GM18907 (cell line): ENCODE data around the gene TTLL10.

Source experiments
- ATAC-seq: cut with Tn5 transposase; IDR thresholded peaks from one replicate; pipeline ENCODE4 v1.9.1; 2021; ENCODE audit warnings: mild to moderate bottlenecking, moderate library complexity; ENCODE audit not compliant: unreplicated experiment

The TTLL10 gene

DNA sequence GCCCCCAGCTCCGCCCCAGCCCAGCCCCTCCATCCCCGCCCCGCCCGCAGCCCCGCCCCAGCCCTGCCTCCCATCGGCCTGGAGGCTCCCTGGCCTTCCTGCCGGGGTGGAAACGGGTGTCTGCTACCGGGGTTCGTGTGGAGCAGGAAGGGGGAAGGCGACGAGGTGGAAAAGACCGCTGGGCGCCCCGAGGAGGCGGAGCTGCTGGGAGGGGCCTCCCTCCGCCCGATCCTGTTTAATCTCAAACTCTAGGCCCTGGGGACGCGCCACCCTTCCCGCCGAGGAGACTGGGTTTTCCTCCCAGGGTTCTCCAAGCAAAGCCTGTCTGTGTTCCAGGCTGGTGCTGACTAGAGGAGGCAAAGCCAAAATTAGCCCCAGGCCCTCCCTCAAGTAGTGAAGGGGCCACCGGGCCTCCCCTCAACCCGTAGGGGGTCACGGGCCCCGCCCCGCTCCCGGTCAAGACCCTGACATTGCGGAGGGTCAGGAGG is 16.2 kb upstream of the TTLL10 start:
- no peak for ATAC-seq

DNA sequence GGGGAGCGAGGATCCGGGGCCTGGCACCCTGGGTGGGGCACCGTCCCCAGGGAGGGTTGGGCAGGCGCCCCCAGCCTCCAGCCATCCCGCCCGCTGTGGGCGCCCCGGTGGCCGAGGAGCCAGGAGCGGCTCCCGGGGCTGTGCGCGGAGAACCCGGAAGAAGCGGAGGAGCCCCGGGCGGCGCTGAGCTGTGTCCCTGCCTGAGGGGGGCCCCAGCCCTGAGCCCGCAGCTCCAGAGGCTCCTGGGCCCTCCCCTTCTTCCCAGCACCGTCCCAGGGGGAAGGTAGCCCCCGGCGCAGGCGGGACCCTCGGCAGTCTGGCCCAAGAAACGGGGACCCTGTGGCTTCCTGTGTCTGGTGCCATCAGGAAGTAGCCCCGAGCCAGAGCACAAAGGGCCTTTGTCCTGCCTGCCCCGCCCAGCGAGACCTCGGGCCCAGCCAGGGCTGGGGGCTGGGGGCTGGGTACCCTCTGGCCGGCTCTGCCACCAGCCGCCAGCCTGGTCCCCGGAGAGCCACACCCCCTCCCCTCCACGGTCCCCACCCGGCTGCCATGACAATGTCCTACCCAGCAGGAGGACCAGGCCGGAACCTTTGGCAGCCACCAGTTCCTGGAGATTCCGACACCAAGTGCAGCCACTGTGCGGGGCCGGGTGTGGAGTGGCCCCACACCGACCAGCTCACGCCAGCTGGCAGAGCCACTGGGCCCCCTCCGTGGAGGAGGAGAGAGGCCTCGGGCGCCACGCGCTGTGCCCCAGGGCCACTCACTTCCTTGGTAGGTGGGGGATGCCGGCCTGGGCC is 15.6 kb upstream of the TTLL10 start:
- ATAC-seq = no peak

DNA sequence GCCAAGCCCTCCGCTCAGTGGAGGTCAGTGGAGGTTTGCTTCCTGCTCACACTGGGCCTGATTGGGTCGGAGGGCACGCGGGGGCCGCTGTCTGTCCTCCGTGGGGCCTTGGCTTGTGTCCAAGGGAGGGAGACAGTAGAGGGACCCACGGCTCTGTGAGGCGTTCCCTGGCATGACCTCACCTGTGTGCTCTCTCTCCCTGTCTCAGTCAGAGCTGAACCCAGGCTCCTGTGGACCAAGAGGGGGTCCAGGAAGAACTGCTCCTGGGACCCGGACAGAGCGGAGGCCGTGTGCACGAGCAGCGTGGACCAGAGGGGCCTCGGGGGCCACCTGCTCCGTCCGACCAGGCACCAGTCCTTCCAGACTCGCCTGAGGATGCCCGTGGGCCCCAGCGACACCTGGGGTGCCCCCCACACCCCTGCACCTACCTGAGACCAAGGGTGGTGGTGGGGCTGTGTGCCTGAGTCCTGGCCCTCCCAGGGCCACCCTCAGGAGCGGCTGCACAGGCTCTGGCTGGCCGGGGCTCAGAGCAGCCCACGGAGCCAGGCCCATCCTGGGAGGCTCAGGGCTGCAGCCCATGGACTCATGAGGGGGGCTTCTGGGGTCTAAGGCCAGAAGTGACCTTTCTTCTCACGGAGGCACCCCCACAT is 13.3 kb upstream of the TTLL10 start:
- no peak for ATAC-seq

DNA sequence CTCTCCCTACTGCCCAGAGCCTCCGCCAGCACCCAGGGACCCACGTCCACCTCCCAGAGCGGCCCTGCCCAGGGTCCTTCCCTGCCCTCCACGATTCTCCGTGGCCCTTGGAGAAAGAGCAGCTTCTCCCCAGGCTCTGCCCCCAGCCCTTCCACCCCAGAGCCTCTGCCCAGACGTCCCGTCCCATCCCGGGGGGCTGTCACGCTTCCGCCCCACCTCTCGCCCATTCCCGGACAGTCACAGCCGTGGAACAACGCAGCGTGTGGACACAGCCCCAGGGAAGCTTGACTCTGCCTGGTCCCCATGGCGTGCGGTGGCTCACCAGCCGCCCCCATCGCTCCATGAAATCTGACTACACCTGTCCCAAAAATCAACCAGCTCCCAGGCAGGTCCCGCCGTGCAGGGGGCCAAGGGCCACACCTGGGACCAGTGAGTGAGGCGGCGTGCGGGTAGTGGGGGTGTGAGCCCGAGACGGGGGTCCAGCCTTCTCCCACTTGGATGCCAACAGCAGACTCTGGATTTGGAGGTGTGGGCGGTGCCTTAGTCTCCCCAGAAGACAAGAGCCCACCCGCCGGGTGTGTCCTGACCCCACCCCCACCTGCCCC is 12.5 kb upstream of the TTLL10 start:
- ATAC-seq = no peak

DNA sequence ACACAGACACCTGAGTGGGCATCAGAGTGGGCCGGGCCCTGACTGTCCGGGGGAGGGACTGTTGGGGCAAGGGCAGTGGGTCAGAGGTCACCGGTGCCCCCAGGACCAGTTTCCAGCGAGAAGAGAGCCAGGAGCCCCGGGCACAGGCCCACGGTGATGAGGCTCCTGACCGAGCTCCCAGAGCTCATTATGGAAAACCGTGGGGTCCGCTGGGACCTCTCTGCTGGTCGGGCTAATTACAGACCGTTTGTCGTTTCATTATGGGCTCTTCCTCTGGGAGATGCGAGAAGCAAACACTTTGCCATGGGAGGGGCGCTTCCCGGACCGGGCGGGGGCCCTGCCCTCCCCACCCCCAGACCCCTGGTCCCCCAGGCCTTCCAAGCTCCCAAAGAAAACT is 12.0 kb upstream of the TTLL10 start:
- no peak for ATAC-seq

DNA sequence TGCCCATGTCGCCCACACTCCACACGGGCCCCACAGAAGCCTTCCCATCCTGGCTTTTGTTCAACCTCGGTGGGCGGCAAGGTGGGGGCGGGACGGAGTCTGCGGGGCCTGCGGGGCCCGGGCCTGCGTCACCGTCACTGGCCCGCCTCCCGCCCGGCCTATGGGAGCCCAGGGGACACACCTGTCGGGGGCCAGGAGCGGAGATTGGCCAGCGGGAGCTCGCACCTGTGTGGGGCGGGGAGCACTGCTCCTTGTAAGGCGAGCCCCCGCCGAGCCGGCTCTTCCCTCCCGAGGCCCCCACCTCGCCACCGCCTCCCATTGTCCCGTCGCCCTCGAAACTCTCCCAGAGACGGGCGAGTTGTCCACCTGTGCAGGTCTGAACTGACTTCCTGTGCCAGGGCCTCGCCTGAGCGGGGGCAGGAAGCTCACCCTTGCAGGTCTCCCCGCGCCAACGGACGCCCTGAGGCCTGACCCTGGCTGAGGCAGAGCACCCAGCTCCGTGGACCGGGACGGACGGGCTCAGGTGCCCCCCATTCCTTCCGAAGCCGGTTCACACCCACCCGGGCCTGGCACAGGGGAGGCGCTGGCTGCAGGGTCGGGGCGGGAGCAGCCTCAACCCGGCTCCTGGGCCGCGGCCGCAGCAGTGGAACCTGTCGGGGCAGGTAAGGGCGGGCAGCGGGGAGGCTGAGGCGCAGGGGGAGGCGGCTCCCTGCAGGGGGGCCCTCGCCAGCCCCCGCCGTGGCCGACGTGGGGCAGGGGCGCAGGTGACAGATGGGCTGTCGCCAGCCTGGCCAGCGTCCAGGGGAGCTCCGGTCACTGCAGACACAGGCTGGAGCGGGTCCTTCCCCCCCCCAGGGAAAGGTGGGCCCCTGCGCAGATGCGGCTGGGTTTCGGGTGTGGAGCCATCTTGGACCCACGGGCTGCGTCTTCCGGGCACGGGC is 10.8 kb upstream of the TTLL10 start:
- ATAC-seq = no peak

DNA sequence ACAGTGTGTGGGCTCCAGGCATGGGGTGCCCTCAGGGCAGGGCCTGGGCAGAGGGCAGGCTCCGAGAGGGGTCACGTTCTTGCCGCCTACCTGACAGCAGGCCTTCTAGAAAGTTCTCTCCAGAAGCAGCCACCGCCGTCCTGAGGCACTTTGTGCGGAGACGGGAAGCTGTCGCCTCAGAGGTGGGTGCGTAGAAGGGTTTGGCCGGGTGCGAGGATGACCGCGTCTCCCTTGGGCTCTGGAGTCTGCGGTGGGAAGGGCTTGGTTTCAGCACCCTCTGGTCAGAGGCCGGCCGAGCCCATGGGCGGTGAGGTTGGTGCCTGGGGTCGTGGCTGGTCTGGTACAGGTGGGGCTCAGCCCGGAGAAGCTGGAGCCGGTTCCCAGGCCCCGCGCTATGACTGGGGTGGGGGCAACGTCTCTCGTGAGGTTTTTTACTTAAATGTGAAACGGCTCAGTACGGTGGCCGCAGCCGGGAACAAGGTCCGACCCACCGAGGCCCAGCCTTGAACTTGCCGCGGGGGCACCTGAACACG is 10.1 kb upstream of the TTLL10 start:
- no peak for ATAC-seq

DNA sequence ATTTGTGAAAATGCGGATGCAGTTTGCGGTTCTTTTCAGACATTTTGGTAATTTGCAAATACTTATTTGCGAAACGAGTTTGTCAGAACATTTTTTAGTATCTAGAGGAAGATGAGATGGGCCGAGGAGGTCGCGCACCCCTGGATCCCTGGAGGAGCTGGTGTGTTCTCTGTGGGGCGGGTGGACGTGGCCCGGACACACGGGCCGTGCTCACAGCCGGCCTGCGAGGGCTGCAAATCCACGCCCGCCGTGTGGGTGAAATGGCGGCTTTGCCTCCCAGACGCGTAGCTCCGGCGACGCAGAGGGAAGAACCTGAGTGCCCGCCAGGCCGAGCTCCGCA is 9.3 kb upstream of the TTLL10 start:
- ATAC-seq = no peak

DNA sequence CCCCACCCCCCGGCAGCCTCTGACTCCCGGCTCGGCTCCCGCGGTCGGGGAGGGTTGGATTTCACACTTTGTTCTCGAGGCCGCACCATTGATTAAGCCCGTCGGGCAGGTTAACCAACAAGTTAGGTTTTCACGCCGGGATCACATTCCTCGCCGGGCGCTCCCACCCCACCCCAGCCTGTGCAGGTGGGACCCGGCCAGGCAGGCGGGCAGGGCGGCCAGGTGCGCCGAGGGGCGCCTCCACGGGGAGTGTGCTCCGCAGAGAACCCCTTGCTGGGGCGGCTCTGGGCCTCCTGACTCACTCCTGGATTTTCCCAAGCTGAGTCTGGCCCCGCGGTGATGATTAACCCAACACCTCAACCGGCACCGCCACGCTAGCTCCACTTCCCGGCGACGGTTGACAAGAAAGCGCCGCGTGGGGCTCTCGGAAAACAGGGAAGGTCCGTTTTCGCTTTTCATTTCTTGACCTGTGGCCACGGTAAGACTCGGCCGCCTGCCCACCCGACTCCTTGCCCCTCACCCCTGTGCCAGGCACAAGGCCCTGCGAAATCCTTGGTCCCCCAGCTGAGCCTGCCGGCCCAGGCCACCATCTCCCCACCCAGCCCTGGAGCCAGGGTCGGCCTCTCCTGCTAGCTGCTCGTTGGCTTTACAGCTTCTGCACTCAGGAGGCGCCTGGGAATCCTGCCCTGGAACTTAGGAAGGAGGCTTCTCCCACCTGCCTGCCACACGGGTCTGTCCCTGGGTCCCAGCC is 8.8 kb upstream of the TTLL10 start:
- ATAC-seq = no peak

DNA sequence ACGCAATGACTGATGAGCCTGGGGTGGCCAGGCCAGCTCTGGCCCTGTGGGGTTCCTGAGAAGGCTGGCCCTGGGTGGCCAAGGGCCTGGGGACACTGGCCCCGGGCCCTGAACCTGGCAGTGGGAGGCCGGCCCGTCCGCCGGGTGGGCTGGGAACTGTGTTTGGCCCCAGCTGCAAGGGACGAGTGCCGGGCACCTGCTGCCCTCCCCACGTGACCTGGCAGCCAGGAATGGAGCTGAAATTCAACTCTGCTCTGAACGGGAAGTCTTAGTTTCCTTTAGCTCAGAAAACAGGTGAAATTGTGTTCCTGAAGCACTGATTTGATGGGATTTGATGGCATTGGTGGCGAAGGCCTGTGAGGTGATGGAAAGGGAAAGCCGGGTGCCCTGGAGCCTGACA is 8.2 kb upstream of the TTLL10 start:
- no peak for ATAC-seq

DNA sequence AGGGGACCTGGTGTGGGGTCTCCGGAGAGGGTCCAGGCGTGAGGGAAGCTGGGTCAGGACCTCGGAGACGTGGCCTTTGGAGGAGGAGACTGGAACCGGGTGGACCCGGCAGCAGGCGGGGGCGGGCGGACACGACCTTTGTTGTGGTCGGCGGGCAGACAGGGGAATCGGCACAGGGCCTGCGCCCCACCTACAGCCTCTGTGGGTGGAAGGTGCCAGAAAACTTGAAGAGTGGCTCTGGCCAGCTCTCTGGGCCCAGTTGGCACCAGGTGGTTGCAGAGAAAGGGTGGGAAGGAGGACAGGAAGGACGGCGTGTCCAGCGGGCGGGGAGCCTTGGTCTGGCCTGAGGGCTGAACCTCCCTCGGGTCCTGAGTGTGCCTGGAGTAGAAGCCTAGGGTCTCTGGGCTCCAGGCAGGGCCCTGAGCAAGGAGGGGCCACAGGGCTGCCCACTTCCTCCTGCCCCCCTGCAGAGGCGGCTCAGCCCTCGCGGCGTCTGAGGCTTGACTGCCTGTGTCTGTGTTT is 7.7 kb upstream of the TTLL10 start:
- ATAC-seq = no peak

DNA sequence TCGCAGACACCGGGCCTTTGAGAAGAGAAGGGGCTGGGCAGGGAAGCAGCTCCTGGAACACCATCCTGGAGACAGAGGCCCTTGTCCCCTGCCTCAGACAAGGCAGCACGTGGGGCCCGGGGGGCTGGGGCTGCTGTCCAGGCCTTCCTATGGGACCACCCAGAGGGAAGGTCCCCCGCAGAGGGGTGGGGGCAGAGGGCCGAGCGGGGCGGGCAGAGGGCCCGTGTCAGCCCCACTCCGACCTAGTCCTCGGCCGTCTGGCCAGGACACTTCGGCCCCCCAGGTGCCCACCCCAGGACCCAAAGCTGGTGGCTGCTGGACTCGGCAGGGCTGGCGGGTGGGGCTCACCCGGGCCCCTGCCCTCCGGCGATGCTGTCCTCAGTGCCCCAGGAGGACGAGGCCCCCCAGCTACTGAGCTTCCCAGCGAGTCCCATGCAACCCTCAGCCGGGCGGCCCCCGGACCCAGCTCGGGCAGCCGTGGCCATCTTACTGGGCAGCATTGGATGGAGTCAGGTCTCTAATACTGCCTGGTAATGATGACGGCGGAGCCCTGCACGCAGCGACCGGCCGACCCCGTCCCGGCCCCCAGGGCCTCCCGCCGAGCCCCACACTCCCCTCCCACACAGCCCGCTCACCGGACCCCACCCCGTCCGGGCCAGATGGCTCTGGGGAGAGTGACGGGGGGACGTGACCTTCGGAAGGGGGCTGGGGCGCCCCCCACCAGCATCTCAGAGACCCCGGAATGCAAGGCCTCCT is 6.9 kb upstream of the TTLL10 start:
- ATAC-seq = no peak

DNA sequence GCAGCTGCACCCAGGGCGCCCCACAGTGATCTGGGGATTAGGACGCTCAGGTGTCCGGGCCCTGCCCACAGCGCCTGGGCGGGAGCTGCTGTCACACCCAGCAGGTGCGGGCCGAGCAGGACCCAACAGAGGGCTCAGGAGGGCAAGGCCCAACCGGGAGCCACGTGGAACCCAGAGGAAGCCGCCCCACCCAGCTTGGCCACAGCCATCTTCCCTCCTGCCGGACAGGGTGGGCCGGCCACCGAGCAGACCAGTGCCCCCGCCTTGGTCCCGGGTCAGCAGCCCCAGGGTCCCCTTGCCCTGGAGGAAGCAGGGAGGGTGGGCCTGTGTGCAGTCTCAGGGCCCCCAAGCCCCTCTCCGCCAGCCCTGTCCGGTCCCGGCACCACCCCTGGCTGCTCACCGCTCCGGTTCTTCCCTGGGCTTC is 6.3 kb upstream of the TTLL10 start:
- no peak for ATAC-seq

DNA sequence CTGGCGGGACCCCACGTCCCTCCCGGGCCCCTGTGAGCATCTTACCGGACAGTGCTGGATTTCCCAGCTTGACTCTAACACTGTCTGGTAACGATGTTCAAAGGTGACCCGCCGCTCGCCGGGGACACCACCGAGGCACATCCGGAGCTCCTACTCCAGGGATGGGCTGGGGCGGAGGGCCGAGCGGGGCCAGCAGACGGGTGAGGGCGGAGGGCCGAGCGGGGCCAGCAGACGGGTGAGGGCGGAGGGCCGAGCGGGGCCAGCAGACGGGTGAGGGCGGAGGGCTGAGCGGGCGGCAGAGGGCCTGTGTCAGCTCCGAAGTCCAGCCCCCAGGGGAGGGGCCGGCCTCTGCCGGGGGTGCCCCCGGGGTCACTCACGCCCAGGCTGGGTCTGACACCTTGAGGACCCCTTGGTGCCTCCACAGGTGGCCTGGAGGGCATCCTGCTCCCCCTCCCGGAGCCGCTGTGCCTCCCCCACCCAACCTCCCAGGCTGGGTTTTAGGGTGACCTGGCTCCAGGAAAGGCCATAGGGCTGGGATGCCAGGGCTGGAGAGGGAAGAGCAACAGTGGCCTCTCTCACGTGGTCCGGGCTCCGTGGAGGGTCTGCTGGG is 5.7 kb upstream of the TTLL10 start:
- ATAC-seq = no peak

DNA sequence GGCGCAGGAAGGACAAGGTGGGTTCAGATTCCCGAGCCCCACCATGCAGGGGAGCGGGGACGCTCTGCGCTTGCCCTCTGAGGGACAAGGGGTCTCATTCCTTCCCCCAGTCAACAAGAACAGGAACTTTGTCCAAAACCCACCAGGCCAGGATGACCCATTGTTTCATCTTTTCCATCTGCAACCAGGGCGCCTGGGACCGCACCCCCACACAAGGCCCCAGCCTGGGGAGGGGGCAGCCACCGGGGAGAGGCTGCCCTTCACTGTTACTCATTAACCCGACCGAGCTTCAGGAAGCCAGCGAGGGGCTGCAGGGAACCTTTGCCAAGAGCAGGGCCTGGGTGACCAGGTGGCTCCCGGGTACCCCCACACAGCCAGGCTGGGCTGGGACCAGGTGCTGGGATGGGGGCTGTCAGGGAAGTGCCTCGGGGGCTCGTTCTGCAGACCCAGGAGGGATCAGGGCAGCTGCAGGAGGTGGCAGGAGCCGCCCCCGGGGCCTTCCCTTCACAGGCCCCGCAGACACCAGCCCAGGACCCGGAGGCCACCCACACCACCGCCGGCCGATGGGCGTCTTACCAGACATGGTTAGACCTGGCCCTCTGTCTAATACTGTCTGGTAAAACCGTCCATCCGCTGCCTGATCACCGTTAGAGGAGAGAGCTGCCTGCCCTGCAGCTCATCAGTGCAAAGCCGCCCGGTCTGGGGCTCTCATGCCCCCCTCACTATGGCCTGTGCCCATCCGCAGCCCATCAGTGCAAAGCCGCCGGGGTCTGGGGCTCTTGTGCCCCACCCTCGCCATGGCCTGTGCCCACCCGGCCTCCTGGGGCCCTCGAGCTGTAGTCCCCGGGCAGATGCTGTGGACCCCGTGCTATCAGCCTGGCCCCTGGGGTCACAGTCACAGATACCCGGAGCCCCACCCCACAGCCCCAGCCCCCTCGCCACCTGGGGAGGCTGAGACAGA is 4.9 kb upstream of the TTLL10 start:
- ATAC-seq = no peak

DNA sequence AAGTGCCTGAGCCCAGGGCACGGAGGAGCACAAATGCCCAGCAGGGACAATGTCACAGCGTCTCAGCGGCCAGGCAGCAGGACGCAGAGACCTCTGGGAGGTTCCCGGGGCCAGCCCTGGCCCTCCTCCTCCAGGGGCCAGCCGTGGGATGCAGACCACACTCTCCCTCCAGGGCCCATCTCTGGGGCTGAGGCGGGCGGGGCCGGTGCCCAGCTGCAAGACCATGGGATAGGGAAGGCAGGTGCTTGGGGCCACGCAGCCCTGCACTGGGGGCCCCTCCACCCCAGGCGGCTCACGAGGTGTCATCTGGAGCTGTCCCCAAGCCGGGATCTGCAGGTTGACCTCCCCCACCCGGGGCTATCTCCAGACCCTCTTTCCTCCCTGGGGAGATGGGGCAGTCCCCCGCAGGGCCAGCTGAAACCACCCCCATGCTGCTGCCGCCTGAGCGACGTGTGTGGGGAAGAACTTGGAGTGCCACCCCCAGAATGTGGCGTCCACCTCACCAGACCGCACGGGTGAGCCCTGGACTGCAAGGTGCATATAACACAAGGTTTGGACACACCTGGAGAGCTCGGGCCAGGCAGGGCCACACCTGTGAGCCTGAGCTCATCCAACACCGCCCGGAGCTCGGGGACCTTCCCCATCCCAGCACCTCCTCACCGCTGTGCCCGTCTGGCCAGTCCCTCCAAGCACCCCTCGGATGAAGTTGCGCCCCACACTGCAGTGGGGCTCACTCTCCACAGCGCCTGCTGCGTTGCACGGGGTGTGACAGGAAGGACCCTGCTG is 4.1 kb upstream of the TTLL10 start:
- ATAC-seq = no peak
